ENCODE measurements around the gene NXPH2.
"Not testable (repeated sequence)": the region's sequence is repeated elsewhere in the genome, so short reads cannot be mapped to it uniquely, and the experiment has no call there.

NXPH2 gene

GRCh38 chr2:138762533-138762932, 17.7 kb downstream of the NXPH2 start:
- no peak for DNase-seq (ENCODE audit: low read depth, low spot score)
- H3K27ac ChIP-seq, result no peak overlapping the region

GRCh38 chr2:138760676-138761075, 19.5 kb downstream of the NXPH2 start:
- no peak for DNase-seq (ENCODE audit: low read depth, low spot score)
- no peak overlapping the region for H3K27ac ChIP-seq

- no peak overlapping the region for H3K27ac ChIP-seq
- peak; percentile 8 for DNase-seq (ENCODE audit: low read depth, low spot score)
Observed at GRCh38 chr2:138757384-138757783, 22.8 kb downstream of the NXPH2 start.

GRCh38 chr2:138752197-138752956, 27.8 kb downstream of the NXPH2 start:
- DNase-seq (ENCODE audit: low read depth, low spot score), result no peak
- H3K27ac ChIP-seq, result peak overlapping the region; percentile 17

GRCh38 chr2:138744713-138745112, 35.5 kb downstream of the NXPH2 start:
- no peak for DNase-seq (ENCODE audit: low read depth, low spot score)
- no peak overlapping the region for H3K27ac ChIP-seq

- DNase-seq (ENCODE audit: low read depth, low spot score), result no peak
- no peak overlapping the region for H3K27ac ChIP-seq
Observed at GRCh38 chr2:138742441-138743057, 37.6 kb downstream of the NXPH2 start.

GRCh38 chr2:138741851-138742250, 38.3 kb downstream of the NXPH2 start:
- no peak overlapping the region for H3K27ac ChIP-seq
- no peak for DNase-seq (ENCODE audit: low read depth, low spot score)

GRCh38 chr2:138737009-138737554, 43.1 kb downstream of the NXPH2 start:
- H3K27ac ChIP-seq; DNase-seq (ENCODE audit: low read depth, low spot score): not testable (repeated sequence)

GRCh38 chr2:138732651-138733050, 47.5 kb downstream of the NXPH2 start:
- no peak overlapping the region for H3K27ac ChIP-seq
- no peak for DNase-seq (ENCODE audit: low read depth, low spot score)

- H3K27ac ChIP-seq, result no peak overlapping the region
- DNase-seq (ENCODE audit: low read depth, low spot score), result no peak
Observed at GRCh38 chr2:138730497-138731030, 49.6 kb downstream of the NXPH2 start.

GRCh38 chr2:138727956-138728355, 52.2 kb downstream of the NXPH2 start:
- H3K27ac ChIP-seq, result no peak overlapping the region
- no peak for DNase-seq (ENCODE audit: low read depth, low spot score)

- no peak for DNase-seq (ENCODE audit: low read depth, low spot score)
- H3K27ac ChIP-seq, result no peak overlapping the region
Observed at GRCh38 chr2:138726681-138727080, 53.5 kb downstream of the NXPH2 start.

GRCh38 chr2:138724729-138725459, 55.3 kb downstream of the NXPH2 start:
- no peak overlapping the region for H3K27ac ChIP-seq
- DNase-seq (ENCODE audit: low read depth, low spot score), result no peak

- no peak for DNase-seq (ENCODE audit: low read depth, low spot score)
- H3K27ac ChIP-seq, result no peak overlapping the region
Observed at GRCh38 chr2:138724327-138724726, 55.9 kb downstream of the NXPH2 start.

- DNase-seq (ENCODE audit: low read depth, low spot score), result no peak
- H3K27ac ChIP-seq, result no peak overlapping the region
Observed at GRCh38 chr2:138723196-138723987, 56.8 kb downstream of the NXPH2 start.

GRCh38 chr2:138722316-138722715, 57.9 kb downstream of the NXPH2 start:
- no peak for DNase-seq (ENCODE audit: low read depth, low spot score)
- no peak overlapping the region for H3K27ac ChIP-seq

- no peak overlapping the region for H3K27ac ChIP-seq
- DNase-seq (ENCODE audit: low read depth, low spot score), result no peak
Observed at GRCh38 chr2:138720035-138720838, 60.0 kb downstream of the NXPH2 start.

GRCh38 chr2:138718405-138718804, 61.8 kb downstream of the NXPH2 start:
- no peak for DNase-seq (ENCODE audit: low read depth, low spot score)
- no peak overlapping the region for H3K27ac ChIP-seq

- no peak overlapping the region for H3K27ac ChIP-seq
Observed at GRCh38 chr2:138716183-138716582, 64.0 kb downstream of the NXPH2 start.

More at GRCh38 chr2:138716183-138716582, 64.0 kb downstream of the NXPH2 start:
- no peak for DNase-seq (ENCODE audit: low read depth, low spot score)

Measured in epithelial cell of prostate (primary cell).